ENCODE data around the gene GAMT.

The GAMT gene

DNA sequence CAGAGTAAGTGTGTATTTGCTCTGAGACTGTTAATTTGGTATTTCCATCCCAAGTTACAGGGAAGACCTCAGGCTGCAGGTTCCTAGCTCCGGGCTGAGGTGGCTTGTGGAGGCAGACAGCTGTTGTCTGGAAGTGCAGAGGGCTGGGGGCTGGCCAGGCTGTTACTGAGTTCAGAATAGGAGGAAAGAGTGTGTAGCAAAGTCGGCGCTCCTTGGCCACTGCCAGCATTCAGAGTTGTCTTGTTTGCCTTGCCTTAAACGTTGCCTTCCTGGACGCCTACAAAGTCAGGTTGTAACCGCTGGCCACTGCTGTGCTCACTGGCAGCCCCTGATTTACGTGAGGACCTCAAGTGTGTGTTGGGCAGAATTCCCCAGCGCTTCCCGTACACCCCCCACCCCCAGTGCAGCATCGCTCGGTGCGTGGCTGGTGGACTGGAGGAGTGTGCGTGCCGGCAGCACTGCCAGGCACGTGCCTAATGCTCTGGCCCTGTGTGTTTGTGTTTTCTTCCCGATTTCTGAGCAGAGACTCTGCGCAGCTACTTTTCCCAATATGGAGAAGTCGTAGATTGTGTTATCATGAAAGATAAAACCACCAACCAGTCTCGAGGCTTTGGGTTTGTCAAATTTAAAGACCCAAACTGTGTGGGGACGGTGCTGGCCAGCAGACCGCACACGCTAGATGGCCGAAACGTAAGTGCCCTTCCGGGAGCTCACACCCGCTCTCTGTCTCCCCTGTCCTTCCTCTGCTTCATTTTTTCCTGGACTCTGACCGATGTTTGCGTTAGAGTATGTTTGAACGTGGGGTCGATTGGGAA, 16.5 kb upstream of the GAMT start:
- no peak for DNase-seq

DNA sequence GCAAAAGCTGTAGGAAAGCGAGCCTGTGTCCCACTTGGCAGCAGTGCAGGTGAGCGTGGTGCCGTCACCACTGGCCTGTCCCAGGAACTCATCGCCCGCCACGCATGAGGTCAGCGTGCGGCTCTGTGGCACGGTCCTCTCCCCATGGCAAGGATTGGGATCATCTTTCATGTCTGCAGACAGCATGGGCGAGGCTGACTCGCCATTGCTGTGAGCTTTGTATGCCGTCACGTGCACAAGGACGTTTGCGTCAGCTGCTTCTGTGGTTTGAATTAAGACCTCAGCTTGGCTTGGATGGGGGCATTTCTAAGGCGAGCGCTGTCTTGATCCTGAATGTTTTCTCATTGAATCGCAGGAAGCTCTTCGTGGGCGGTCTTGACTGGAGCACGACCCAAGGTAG, 15.8 kb upstream of the GAMT start:
- DNase-seq: no peak

DNA sequence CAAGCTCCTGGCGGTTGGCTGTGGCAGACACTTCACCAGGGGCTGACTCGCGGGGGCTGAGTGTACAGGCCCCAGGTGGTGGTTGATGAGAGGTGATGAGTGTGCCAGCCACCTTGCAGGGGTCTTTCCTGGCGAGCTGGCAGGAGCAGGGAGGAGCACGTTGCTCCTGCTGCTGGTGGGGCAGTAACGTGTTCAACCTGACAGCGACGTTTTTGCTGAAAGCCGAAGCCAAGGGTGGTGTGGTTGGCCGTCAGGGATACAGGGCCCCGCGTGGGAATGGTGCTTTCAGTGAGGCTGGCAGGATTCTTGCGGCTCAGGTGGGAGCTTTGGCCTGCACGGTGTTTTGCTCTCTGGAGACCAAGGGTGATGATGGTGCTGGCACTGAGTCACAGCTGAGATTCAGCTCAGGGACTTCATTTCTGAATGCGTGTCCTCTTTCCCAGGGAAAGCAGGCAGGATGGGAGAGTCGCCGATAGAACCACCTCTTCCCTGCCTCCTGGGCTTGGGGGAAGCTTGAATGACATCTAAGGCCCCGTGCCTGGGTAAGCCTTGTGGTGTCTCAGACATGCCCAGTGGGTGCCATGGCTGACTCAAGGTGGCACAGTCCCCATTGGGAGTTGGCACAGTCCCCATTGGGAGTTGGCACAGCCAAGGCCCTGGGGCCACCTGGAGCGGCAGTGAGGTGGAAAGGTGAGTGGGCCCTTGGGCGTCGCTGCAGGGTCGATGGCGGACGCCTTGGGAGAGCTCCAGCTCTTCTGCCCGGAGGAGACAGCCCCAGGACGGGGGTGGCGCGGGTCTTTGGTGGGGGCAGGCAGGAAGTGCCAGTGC, 14.9 kb upstream of the GAMT start:
- no peak for DNase-seq

DNA sequence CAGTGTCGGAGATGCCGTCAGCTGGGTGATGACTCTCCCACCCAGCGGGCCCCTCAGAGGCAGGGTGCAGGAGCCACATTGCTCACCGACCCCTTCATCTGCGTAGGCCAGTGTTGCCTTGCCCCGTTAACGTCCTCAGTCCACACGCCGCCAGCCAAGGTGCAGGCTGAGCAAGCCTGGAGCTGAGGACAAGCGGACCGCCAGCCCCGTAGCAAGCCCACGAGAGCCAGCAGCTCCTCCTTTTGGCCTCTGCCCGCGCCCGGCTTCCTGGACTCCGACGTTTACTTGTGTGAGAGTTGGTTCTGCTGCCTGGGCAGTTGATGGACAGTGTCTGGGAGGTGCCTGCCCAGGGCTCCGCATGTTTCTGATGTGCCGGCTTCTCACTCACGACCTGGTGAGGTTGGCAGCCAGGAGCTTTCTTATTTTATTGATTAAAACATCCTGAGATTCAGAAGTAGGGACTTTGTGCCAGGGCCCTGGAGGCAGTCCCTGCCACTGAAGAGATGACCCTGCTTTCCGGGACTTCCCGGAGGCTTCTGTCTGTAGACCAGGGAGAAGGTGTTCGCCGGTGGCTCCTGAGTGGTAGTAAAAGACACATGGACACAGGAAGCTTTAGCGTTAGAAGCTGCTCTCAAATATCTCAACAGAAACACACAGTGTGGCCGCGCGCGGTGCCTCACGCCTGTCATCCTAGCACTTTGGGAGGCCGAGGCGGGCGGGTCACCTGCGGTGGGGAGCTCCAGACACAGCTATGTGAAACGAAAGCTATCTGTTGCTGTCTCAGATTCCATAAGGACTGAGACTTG, 11.9 kb upstream of the GAMT start:
- no peak for DNase-seq

GRCh38 chr19:1412323-1412923, 11.1 kb upstream of the GAMT start:
- DNase-seq: no peak

GRCh38 chr19:1411255-1412191, 10.2 kb upstream of the GAMT start:
- no peak for DNase-seq

- no peak for DNase-seq
Measured at GRCh38 chr19:1410789-1411188, 9.4 kb upstream of the GAMT start.

DNA sequence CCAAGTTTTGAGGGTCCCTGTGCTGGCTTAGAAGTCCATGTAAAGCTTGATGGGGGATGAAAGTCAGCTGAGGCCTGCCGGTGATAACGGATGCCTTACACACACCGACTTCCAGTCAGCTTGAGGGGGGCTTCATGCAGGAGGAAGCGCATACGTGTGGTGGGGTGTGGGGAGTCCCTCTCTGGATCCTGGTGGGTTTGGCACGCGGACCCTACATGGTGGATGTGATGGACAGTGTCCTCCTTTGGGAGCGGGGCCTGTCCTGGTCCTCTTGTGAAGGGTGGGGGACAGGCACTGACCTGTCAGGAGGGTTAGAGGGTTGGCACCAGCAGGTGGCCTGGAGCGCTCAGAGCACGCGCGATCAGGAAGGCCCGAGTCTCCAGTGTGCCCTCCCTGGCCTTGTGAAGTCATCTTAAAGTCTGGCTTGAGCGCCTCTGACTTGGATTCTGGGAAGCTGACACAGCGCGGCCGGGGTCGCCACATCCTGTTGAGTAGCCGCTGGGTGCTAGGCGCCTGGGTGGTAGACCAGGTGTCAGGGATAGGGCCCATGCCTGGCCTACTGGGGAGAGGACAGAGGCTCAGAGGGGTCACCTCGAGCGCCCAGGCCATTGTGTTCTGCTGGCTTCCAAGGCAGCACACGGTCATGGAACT, 8.9 kb upstream of the GAMT start:
- DNase-seq: no peak

DNA sequence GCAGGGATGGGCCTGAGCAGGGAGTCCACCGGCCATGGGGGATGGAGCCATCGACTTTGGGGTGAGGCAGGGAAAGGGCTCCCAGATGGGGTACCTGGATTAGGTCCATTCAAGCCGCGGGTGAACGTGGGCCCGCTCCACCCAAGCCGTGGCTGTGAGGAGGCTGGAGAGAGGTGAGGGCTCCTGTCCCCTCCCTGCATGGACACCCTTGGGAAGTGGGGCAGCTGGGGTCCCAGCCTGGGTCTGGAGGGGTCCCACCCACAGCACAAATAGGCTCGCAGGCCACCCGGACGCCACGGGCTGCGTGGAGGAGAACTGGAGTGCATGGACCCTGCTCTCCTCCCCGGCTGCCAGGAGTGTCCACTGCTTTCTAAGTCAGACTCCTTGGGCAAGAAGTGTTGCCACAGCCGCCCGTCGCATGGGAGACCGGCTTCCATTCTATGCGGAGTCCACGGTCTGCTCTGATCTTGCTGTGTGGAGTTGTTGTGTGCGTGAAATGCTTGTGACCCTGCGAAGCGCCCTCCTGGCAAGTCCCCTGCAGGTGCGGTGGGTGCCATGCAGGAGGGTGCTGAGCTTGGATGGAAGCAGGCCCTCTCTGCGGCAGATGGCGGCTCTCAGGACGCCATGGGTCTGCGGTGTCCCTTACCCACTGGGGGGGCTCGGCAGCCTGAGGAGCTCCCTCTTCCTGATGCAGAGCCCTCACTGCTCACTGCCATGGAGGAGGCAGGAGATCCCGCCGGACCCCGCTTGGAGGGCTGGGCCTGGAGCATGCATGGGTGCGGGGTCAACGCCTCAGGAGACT, 8.1 kb upstream of the GAMT start:
- no peak for DNase-seq

DNA sequence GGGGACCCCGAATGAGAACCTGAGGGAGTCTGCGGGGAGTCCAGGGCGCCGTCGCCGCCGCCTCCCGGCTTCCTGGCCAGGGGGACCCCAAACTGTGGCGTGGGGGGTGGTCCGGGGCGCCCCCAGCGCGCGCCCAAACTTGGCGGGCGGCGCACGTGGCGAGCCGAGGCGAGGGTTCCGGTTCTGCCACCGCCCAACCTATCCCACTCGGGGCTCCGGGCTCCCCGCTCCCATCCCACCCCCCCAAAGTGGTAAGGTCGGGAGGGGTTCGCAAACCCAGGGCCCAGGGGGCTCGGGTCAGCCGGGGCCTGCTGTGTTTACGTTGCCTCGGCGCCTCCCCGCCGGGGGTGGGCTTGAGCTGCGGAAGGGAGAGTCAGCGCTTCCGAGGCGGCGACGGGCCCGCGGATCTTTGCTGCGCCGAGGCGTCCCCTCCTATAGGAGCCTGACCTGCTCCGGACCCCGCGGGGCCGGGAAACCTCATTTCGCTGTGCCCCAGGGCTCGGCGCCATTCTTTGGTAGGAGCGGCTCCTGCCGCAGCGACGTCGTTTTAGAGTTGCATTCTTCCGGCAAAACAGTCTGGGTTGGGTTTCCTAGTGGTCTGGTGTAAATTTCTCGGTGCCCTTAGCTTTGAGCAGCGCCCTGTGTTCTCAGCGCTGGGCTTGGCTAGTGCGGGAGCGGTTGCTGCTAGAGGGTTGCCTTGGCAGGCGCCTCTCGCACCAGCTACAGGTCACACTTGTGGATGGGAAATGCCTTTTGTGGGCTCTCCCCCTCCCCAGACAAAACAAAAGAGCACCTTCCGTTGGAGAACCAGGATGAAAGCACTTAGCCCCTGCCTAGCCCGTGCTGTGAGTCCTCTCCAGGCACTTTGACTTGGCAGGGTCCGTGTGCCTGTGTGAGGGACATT, 7.2 kb upstream of the GAMT start:
- no peak for DNase-seq

DNA sequence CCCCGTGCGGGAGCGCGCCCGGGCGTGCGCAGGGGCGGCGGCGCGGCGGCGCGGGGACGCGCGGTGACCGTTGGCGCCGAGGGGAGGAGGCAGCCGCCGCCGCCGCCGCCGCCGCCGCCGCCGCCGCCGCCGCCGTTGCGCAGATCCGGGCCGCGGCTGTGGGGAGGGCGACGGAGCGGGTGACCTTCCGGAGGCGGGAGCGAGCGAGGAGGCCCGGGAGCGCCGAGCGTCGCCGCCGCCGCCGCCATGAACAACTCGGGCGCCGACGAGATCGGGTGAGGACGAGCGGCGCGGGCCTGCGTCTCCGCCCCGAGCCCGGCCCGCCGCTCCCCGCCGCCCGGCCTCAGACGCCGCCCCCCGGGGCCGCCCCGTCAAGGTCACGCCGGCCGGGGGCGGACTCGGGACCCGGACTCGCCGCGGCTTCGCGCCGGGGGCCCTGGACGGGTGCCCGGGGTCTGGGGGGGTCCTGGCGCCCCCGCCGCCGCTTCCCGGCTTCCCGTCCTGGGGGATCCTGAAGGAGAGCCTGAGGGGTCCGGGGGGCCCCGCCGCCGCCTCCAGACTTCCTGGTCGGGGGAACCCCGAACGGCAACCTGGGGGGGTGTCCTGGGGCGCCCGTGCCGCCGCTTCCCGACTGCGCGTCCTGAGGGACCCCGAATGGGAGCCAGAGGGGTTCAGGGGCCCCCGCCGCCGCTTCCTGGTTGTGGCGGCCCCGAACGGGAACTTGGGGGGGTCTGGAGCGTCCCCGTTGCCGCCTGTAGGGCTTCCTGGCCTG, 6.4 kb upstream of the GAMT start, which contains the start of gene DAZAP1:
DAZAP1 (plus strand) TSS at position 59 of the 772 bp plus-strand sequence; CDS start at position 247, 188 bp downstream.
- no peak for DNase-seq

DNA sequence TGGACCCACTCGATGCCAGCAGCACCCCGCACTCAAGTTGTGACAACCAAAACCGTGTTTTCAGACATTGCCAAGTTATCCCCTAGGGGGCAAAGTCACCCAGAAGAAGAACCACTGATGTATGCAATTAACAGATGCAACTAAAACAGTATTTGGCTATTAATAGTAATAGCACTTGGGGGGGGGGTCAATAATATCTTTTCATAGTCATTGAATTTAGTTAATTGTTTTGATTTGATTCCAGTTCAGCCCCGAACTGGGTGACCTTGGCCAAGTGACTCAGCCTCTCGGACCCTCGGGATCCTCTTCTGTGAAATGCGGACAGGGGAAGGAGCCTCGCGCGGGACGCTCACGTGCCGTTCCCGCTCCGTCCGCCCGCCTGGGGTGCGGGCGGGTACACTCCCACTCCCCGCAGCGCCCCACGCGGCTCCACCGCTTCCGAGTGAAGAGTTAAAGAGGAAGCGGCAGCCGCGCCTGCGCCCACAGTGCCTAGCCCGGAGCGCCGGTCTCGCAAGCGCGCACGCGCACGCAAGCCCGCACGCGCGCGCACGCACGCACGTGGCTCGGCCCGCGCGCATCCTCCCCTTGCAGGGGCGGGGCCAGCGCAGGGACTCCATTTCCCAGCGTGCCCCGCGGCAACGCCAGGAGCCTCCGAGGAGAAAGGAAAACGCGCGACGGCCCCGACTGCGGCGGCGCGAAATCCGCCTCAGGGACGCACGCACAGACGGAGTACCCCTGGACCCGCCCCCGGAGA, 5.6 kb upstream of the GAMT start:
- DNase-seq: peak; percentile 99

GRCh38 chr19:1402411-1403070, 1.2 kb upstream of the GAMT start:
- DNase-seq: no peak

- no peak for DNase-seq
Measured at GRCh38 chr19:1401889-1402217, 511 bp upstream of the GAMT start.

- DNase-seq: peak; percentile 45
Measured at GRCh38 chr19:1400281-1401137, 833 bp downstream of the GAMT start.

DNA sequence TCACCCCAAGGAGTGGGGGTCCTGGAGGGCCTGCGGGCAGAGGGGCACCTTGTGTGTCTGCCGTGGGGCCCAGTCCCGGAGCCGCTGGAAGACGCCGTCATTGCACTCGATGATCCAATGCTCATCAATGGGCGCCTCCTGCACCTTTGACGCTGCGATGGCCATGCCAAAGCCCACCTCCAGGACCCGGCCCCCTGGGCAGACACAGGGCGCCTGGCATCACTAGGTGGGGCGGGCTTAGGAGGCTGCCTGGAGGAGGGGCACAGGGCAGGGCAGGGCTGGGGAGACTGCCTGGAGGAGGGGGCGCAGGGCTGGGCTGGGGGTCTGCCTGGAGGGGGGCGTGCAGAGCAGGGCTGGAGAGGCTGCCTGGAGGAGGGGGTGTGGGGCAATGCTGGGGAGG, 1.6 kb downstream of the GAMT start:
- no peak for DNase-seq

Data from NCI-H345 (cell line).